AG04450 (cell line): ENCODE results near the gene TXNIP. TPM values are rescaled to one million over a fixed set of nuclear protein-coding genes. Genes with fewer than 3 reads are reported as not detected.
A peak's percentile ranks its signal among the peaks of the same experiment; 100 is the strongest.

ENCODE experiments used
- CTCF ChIA-PET: fragments of 300-600, 350-600 bp; formaldehyde crosslinking; extraction: SDS; loops from one replicate; lab custom pipeline; 2022; ENCODE audit warnings: antibody characterized with exemption, inconsistent platforms; lab: Charles Lee
- POLR2A ChIA-PET: fragments of 350-600 bp; formaldehyde crosslinking; extraction: SDS; loops from one replicate; lab custom pipeline; 2021; ENCODE audit warnings: antibody characterized with exemption, inconsistent platforms; lab: Yijun Ruan, JAX
- DNase-seq: peaks from one replicate; pipeline ENCODE4 v3.0.0-alpha.2; 2011; ENCODE audit warnings: low read depth, low spot score
- H3K27ac ChIP-seq: one replicate; pipeline ENCODE4 v1.5.1; 2012; ENCODE audit warnings: low read depth, low read length, control low read depth
- H3K27me3 ChIP-seq: one replicate; pipeline ENCODE4 v1.6.0; 2012; ENCODE audit warnings: low read length; ENCODE audit not compliant: control insufficient read depth, insufficient read depth
- H3K4me3 ChIP-seq: 2 replicates; pipeline ENCODE4 v1.5.1; 2011; ENCODE audit warnings: mild to moderate bottlenecking, low read depth, low read length, control low read depth
- H3K9me3 ChIP-seq: 2 replicates; pipeline ENCODE4 v1.5.1; 2012; ENCODE audit warnings: low read length; ENCODE audit not compliant: control insufficient read depth, insufficient read depth
- polyA plus RNA-seq: library from polyadenylated mRNA; depleted of rRNA; stranded (reverse); fragments of >200 nt; gene quantifications from 2 replicates; pipeline ENCODE4 v1.2.3, GENCODE V29; 2011
- TF ChIP-seq, protein P1 (sequence below): IDR thresholded peaks from 2 replicates; pipeline ENCODE4 v1.5.1; 2011; ENCODE audit warnings: low read depth, low read length, control low read depth, inconsistent platforms

The TXNIP gene
- polyA plus RNA-seq, 1 experiment: 229 TPM

DNA sequence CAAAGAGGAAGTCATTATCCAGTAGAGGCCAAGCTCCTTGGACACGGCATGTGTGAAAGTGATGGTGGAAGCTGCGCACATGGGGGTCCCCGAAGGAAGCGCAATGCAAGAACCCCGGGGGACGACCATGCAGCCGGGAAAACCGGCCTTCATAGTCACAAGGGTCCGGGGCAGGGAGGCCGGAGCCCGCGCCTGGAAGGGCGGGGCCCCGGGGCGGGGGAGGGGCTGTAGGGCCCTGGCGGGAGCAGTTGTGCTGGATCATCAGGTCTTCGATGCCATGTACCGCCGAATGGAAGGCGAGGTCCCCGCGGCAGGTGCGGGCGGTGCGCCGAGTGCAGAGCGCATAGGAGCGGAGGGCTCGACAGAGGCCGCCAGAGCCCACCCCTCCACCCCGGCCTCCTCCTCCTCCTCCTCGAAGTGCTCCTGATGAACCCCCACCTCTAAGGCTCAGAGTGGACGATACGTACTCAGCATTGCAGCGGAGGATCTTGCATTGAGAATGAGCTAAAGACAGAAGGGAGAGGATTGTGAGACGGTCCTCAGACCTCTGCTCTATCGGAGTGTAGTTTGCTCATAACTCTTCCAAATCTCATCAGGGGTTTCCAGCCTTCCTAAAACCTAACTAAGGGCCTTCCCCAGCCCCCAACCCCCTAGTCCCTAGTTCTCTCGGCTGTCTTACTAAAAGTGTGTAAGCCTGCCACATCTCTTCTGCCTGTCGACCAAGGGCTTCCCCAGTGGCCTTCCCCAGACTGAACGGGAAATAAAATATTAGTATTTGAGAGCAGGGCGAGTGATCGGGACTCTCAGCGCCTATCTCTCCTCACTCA, 23.1 kb upstream of the TXNIP start:
- H3K4me3 ChIP-seq: no peak overlapping the region
- POLR2A ChIA-PET: no interaction called here
- CTCF ChIA-PET: interaction anchor here (0.8 to 4.7 kb wide), 3 partner anchors 12 to 42 kb away, joined by 4 to 22 read pairs (median 5); no protein-coding TSS in a partner anchor

DNA sequence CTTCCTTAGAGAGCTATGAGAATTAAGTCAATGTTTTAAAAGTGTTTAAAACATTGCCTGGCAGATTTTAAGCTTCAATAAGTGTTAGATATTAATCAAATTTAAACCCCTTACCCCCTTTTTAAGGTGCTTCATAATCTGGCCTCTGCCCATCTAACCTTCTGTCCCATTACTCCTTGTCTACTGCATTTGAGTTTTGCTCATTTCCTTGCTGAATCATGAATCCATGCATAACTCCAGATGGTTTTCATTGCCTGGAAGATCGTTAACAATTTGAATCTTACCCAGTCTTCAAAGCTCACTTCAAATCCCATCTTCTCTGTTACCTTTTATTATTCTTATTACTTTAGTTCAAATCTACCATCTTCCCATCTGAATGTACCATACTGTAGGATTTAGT, 20.5 kb upstream of the TXNIP start:
- CTCF ChIA-PET: interaction anchor here (0.5 to 2.2 kb wide), 8 partner anchors 10 to 171 kb away, joined by 3 to 18 read pairs (median 7); partner anchors contain the start of genes ITGA10 and NUDT17
- Histone ChIP-seq H3K27me3 (peaks cover 30% of the 10 kb centered on the region), H3K4me3 (no peak overlapping the region), H3K9me3 (no peaks in the 10 kb centered on the region; the same call in 1 of the 2 replicates), H3K27ac (no peak overlapping the region)
- DNase-seq: no peak
- POLR2A ChIA-PET: interaction anchor here (0.6 kb wide), 1 partner anchor 132 kb away, joined by 3 read pairs; no protein-coding TSS in a partner anchor
- TF ChIP-seq, protein P1, sequence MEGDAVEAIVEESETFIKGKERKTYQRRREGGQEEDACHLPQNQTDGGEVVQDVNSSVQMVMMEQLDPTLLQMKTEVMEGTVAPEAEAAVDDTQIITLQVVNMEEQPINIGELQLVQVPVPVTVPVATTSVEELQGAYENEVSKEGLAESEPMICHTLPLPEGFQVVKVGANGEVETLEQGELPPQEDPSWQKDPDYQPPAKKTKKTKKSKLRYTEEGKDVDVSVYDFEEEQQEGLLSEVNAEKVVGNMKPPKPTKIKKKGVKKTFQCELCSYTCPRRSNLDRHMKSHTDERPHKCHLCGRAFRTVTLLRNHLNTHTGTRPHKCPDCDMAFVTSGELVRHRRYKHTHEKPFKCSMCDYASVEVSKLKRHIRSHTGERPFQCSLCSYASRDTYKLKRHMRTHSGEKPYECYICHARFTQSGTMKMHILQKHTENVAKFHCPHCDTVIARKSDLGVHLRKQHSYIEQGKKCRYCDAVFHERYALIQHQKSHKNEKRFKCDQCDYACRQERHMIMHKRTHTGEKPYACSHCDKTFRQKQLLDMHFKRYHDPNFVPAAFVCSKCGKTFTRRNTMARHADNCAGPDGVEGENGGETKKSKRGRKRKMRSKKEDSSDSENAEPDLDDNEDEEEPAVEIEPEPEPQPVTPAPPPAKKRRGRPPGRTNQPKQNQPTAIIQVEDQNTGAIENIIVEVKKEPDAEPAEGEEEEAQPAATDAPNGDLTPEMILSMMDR: no peak

More for the DNA sequence above, 23.1 kb upstream of the TXNIP start:
- no peaks in the 10 kb centered on the region; the same call in 1 of the 2 replicates for H3K9me3 ChIP-seq
- no peak for DNase-seq
- TF ChIP-seq, protein P1: no peak
- peaks cover 36% of the 10 kb centered on the region for H3K27me3 ChIP-seq
- no peak overlapping the region for H3K27ac ChIP-seq

DNA sequence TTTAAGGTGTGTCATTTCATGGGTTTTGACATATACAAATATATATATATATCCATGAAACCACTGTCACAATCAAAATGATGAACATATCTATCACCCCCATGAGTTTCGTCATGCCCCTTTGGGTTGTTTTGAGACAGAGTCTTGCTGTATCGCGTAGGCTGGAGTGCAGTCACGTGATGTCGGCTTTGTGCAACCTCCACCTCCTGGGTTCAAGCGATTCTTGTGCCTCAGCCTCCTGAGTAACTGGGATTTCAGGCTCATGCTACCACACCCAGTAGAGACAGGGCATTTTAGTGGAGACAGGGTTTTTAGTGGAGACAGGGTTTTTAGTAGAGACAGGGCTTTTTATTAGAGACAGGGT, 17.2 kb upstream of the TXNIP start:
- Histone ChIP-seq H3K27ac (no peak overlapping the region), H3K27me3 (peaks cover 3% of the 10 kb centered on the region), H3K4me3 (no peak overlapping the region), H3K9me3 (no peaks in the 10 kb centered on the region)
- TF ChIP-seq, protein P1: no peak
- ChIA-PET POLR2A (interaction anchor here (0.6 kb wide), 1 partner anchor 168 kb away, joined by 3 read pairs; the partner anchor contains the start of gene NUDT17), CTCF (interaction anchor here (0.6 to 5.1 kb wide), 11 partner anchors 8 to 182 kb away, joined by 3 to 70 read pairs (median 5); partner anchors contain the start of genes ANKRD34A, NUDT17 and POLR3GL)
- no peak for DNase-seq

DNA sequence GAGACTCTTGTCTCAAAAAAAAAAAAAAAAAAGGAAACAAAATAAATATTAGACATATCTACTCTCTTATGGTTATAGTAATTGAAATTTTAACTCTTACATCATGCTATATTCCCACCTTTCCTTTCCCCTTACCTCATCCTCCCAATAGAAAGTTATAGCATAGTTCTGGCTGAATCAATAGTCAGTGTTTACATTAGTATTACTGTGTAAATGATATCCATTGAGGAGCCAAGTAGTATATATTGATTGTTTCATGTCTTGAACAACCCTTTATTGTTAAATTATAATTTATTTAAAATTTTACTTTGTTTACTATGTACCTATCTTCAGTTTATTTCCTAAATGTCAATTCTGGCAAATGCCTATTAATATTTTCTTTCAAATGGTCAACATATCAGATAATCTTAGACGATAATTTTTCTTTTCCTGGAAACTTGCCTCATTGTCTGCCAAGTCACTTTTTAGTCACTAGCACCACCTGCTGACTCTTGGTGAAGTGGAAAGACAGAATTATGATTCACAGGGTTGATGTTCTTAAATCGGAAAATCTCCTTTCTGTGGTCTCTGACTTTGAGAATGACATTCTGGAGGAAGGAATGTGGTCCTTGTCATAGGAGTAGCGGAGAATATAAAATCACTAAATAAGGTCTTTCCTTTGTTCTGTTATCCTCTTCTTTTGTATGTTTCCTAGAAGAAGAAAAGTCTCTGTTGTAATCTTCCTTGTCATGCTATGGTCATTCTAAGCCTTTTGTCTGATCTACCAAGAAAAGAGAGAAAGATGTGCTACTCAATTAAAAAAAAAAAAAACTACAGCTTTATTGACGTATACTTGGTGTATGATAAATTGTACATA, 16.6 kb upstream of the TXNIP start:
- Histone ChIP-seq H3K4me3 (no peak overlapping the region), H3K9me3 (no peaks in the 10 kb centered on the region), H3K27me3 (no peaks in the 10 kb centered on the region), H3K27ac (no peak overlapping the region)
- DNase-seq: peak; percentile 57
- TF ChIP-seq, protein P1: peak; percentile 75
- POLR2A ChIA-PET: interaction anchor here (0.6 kb wide), 1 partner anchor 168 kb away, joined by 3 read pairs; the partner anchor contains the start of gene NUDT17
- CTCF ChIA-PET: interaction anchor here (0.6 to 7.3 kb wide), 17 partner anchors 9 to 182 kb away, joined by 3 to 218 read pairs (median 5); partner anchors contain the start of genes ANKRD34A, NUDT17 and POLR3GL
